Measurements from ENCODE around the gene YARS1.

YARS1 gene

DNA sequence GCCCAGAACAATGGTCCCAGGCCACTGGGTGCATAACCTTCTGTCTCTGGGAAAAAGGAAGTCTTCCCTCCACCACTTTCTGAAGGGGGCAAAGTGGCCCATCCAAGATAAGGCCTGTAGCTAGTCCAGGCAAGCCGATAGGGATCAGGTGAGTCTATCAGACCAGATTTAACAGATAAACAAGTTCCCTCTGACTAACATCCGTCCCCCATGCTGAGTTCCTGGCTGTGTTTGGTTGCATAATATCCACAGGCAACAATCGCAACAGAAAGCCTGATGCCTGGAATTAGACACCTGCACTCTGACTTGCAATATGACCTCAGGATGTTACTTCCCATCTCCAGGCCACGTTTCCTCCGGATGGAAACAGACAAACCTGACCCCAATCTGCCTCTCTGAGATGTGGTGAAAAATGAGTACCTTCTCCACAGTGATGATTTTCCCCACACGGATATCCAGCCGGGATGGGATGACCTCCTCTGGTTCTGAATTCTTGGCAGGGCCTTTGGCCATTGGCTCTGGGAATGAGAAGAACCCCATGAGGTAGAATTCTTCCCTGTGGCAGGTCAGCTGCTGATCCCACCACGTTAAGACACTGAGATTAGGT, 36.4 kb downstream of the YARS1 start:
- no peak for DNase-seq

- no peak for DNase-seq
These were observed 37.2 kb downstream of the YARS1 start for GRCh38 chr1:32780005-32780404.

DNA sequence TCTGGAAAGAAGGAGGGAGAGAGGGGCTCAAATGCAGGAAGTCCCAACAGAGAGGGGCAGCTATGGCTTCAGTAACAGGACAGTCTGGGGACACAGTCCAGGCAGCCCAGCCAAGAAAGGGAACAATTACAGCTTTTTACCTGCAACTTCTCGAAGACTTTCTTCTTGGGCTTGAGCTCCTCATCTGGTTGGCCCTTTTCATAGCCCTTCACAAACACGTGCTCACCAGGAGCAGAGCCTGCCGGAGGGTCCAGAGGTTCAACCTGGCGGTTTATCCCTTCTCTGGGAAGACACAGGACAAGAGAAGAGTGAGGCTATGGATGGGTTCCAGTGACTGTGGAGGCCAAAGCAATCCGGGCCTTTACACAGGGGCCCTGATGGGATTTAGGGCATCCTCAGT, 37.9 kb downstream of the YARS1 start:
- DNase-seq: no peak

DNA sequence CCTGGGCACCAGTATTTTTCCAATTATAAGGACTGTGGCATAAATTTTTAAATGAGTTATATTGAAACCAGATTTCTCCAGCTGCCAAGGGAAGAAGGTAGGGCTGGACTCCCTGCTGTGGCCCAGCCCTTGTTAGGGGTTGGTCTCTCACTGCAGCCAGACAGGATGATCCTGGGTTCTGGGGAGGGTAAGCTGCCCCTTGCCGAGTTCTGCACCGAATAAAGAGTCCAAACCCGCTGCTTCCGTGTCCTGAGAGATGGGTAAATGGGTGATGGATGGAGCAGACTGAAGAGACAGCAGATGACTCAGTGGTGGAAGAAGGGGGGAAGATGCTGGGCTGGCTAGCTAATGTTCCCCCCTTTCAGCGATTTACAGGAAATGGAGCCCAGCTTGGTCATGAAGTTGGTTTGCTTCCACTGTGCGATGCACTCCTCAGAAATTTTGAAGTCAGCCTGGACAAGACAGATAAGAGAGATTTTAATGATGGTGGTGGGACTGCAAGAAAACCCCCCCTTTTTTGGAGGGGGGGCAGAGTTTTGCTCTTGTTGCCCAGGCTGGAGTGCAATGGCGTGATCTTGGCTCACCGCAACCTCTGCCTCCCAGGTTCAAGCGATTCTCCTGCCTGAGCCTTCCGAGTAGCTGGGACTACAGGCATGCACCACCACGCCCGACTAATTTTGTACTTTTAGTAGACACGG, 41.4 kb downstream of the YARS1 start:
- DNase-seq: no peak

DNA sequence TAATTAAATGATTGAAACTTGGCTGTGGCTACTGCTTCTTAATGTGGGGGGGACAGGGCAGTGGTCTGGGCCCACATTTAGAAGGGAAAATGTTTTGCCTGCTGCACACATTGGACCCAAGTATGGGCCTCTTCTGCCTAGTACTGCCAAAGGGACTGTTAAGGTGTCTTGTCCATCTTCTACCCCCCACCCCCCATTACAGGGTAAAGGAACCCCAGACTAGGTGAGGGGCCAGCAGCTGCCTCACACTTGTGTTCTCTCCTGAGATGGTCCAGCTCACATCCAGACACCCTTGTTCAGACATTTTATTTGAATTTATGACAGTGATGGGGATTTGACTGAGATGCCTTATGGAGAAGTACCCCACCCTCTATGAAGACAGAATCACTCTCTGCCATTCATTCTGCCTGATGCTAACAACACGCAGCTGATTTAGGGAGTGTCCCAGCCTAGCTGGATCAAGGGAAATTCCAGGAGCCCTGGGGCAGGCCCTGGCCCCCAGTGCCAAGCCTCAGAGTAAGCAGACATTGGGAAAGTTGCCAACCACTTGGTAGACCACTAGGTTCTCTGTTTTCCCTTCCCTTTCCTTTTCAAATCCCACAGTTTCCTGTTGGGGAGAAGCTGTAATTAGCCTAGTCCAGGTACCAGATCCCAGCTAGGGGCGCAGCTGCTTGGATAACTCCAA, 42.1 kb downstream of the YARS1 start:
- DNase-seq: no peak

DNA sequence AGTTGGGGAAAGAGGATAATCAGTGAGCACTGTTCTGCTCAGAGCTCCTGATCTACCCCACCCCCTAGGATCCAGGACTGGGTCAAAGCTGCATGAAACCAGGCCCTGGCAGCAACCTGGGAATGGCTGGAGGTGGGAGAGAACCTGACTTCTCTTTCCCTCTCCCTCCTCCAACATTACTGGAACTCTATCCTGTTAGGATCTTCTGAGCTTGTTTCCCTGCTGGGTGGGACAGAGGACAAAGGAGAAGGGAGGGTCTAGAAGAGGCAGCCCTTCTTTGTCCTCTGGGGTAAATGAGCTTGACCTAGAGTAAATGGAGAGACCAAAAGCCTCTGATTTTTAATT, 42.7 kb downstream of the YARS1 start:
- no peak for DNase-seq

DNA sequence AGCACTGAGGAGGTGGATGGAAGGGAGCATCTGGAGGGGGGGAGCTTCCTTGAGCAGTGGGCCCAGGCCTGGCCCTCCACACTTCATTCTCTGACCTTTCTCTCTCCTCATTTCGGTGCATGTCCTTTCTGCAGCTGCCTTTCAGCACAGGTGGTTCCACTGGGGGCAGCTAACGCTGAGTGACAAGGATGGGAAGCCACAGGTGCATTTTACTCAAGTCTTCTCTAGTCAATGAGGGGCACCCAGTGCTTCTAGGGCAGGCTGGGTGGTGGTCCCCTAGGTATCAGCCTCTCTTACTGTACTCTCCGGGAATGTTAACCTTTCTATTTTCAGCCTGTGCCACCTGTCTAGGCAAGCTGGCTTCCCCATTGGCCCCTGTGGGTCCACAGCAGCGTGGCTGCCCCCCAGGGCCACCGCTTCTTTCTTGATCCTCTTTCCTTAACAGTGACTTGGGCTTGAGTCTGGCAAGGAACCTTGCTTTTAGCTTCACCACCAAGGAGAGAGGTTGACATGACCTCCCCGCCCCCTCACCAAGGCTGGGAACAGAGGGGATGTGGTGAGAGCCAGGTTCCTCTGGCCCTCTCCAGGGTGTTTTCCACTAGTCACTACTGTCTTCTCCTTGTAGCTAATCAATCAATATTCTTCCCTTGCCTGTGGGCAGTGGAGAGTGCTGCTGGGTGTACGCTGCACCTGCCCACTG, 43.2 kb downstream of the YARS1 start:
- no peak for DNase-seq

- peak in 46 of 56 donors; percentile 10 to 84 (median 40) for DNase-seq
These were observed 44.0 kb downstream of the YARS1 start for GRCh38 chr1:32773018-32773763.

- DNase-seq: no peak
These were observed 44.7 kb downstream of the YARS1 start for GRCh38 chr1:32772281-32773017.

GRCh38 chr1:32771561-32772280, 45.4 kb downstream of the YARS1 start:
- no peak for DNase-seq

DNA sequence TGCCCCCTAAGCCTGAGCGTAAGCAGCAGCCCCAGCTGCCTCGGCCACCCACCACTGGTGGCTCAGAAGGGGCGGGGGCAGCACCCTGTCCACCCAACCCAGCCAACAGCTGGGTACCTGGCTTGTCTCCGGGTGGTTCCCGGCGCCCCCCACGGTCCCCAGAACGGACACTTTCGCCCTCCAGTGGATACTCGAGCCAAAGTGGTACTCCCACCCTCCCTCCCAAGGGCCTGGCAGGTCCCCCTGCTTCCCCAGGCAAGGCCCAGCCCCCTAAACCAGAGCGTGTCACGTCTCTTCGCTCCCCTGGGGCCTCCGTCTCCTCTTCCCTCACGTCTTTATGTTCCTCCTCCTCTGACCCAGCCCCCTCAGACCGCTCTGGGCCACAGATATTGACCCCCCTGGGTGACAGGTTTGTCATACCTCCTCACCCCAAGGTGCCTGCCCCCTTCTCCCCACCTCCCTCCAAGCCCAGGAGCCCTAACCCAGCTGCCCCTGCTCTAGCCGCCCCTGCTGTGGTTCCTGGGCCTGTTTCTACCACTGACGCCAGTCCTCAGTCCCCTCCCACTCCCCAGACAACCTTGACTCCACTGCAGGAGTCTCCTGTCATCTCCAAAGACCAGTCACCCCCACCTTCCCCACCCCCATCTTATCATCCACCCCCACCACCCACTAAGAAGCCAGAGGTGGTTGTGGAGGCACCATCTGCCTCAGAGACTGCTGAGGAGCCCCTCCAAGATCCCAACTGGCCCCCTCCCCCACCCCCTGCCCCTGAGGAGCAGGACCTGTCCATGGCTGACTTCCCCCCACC, 46.2 kb downstream of the YARS1 start:
- no peak for DNase-seq

GRCh38 chr1:32770221-32770731, 46.9 kb downstream of the YARS1 start:
- DNase-seq: no peak

GRCh38 chr1:32769524-32770220, 47.5 kb downstream of the YARS1 start:
- DNase-seq: no peak

DNA sequence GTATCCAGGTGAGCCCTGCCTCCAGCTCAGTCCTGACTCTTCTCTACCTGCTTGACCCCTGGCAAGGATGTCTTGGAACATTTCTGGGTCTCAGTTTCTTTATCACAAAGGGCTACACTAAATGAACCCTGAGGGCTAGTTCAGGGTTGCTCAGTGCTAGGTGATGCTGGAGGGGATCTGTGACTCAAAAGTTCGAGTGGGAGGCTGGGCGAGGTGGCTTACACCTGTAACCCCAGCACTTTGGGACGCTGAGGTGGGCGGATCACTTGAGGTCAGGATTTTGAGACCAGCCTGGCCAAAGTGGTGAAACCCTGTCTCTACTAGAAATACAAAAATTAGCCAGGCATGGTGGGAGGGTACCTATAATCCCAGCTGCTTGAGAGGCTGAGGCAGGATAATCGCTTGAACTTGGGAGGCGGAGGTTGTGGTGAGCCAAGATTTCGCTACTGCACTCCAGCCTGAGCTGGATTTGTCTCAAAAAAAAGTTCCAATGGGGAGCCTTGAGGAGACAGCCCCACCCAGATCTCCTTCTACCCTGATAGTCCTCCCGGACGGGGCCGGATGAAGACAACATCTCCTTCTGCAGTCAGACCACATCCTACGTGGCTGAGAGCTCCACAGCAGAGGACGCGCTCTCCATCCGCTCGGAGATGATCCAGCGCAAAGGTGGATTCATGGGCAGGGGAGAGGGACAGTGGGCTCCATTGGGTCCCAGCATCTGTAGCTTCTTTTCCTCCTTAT, 48.9 kb downstream of the YARS1 start:
- DNase-seq: no peak

DNA sequence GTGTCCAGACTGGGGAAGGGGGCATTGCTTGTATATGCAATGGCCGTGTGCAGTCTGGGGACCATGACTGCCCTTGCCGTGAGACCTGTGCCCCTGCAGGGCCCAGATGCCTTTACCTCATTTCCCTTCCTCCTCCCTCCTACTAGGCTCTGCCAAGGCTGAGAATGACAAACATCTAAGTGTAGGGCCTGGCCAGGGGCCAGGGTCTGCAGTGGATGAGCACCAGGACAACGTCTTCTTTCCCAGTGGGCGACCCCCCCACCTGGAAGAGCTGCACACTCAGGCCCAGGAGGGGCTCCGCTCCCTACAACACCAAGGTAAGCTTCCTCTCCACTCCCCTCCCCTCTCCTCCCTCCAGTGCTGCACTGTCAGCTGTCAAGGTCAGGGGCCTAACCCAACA, 49.5 kb downstream of the YARS1 start:
- DNase-seq: no peak

- no peak for DNase-seq
These were observed 50.0 kb downstream of the YARS1 start for GRCh38 chr1:32767156-32767555.

DNA sequence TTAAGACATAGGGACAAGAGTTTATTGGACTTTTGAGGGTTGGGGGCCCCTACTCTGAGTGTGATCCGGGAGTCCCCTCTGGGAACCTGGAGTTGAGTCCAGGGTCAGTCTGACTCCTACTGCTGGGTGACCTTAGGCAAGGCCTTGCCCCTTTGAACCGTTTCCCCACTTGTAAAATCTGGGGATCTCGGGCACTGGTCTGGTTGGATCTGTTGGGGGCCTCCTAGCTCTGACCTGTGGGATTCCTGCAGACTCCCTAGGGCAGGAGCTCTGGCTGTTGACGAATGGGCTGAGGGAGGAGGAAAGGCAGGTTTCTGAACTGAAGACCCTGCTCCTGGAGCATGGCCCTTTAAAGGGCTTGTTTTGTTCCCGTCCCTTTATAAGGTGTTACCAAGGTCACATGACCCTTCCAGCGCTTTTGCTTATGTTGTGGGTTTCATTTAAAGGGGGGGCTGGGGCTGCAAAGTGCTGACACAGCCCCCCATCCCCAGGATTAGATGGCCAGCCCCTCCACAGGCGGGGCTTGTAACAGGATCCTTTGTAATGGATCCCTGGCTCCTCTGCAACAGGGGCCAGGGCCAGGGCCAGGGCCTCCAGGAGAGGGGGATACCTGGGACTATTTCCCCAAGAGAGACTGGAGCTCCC, 50.7 kb downstream of the YARS1 start:
- DNase-seq: no peak
